H9 (cell line): ENCODE measurements around the gene KRTCAP2. TPM values are rescaled to one million over a fixed set of nuclear protein-coding genes. Genes with fewer than 3 reads are reported as not detected.

Experiments
- DNase-seq: peaks from one replicate; pipeline ENCODE4 v3.0.0-alpha.2; 2017
- H2AFZ ChIP-seq: one replicate; pipeline ENCODE4 v1.6.1; 2013; ENCODE audit warnings: mild to moderate bottlenecking, low read length, control low read depth, moderate library complexity
- H2AK5ac ChIP-seq: 2 replicates; pipeline ENCODE4 v1.6.1; 2013; ENCODE audit warnings: low read length, control low read depth, mixed read lengths; ENCODE audit not compliant: insufficient read length
- H2BK120ac ChIP-seq: one replicate; pipeline ENCODE4 v1.6.1; 2013; ENCODE audit warnings: low read depth, mild to moderate bottlenecking, low read length, control low read depth, inconsistent platforms; ENCODE audit not compliant: poor library complexity, severe bottlenecking
- H2BK12ac ChIP-seq: 2 replicates; pipeline ENCODE4 v1.6.1; 2013; ENCODE audit warnings: low read length, control low read depth, mixed read lengths, low read depth; ENCODE audit not compliant: insufficient read length
- H2BK15ac ChIP-seq: 2 replicates; pipeline ENCODE4 v1.6.1; 2013; ENCODE audit warnings: low read depth, low read length, control low read depth
- H2BK20ac ChIP-seq: one replicate; pipeline ENCODE4 v1.6.1; 2013; ENCODE audit warnings: low read depth, mild to moderate bottlenecking, low read length, control low read depth, inconsistent platforms; ENCODE audit not compliant: poor library complexity, severe bottlenecking
- H2BK5ac ChIP-seq: 2 replicates; pipeline ENCODE4 v1.6.1; 2013; ENCODE audit warnings: low read length, control low read depth, mixed read lengths; ENCODE audit not compliant: insufficient read length
- H3K14ac ChIP-seq: 2 replicates; pipeline ENCODE4 v1.6.1; 2013; ENCODE audit warnings: low read length, control low read depth; ENCODE audit not compliant: insufficient read depth
- H3K18ac ChIP-seq: 2 replicates; pipeline ENCODE4 v1.6.1; 2013; ENCODE audit warnings: low read depth, mild to moderate bottlenecking, mixed read lengths, low read length, control low read depth; ENCODE audit not compliant: insufficient read length
- H3K23ac ChIP-seq: 2 replicates; pipeline ENCODE4 v1.6.1; 2013; ENCODE audit warnings: low read length, control low read depth, mixed read lengths, low read depth; ENCODE audit not compliant: insufficient read length
- H3K23me2 ChIP-seq: 2 replicates; pipeline ENCODE4 v1.6.1; 2013; ENCODE audit warnings: low read depth, mild to moderate bottlenecking, mixed read lengths, low read length, control low read depth; ENCODE audit not compliant: insufficient read length, poor library complexity, severe bottlenecking
- H3K27ac ChIP-seq: 2 replicates; pipeline ENCODE4 v1.5.1; 2013; ENCODE audit warnings: low read length, control low read depth, mixed read lengths, low read depth; ENCODE audit not compliant: insufficient read length
- H3K27me3 ChIP-seq: 2 replicates; pipeline ENCODE4 v1.6.1; 2013; ENCODE audit warnings: low read length, control low read depth, inconsistent platforms; ENCODE audit not compliant: insufficient read depth
- H3K4ac ChIP-seq: 2 replicates; pipeline ENCODE4 v1.6.1; 2013; ENCODE audit warnings: low read depth, mild to moderate bottlenecking, control low read depth, inconsistent platforms, low read length, moderate library complexity
- H3K4me1 ChIP-seq: 2 replicates; pipeline ENCODE4 v1.6.1; 2013; ENCODE audit warnings: low read length, control low read depth, inconsistent platforms; ENCODE audit not compliant: insufficient read depth
- H3K4me2 ChIP-seq: 2 replicates; pipeline ENCODE4 v1.6.1; 2013; ENCODE audit warnings: low read length, control low read depth, mixed read lengths; ENCODE audit not compliant: insufficient read length, insufficient read depth
- H3K56ac ChIP-seq: 2 replicates; pipeline ENCODE4 v1.6.1; 2013; ENCODE audit warnings: low read depth, mild to moderate bottlenecking, mixed read lengths, low read length, control low read depth; ENCODE audit not compliant: insufficient read length
- H3K79me1 ChIP-seq: 2 replicates; pipeline ENCODE4 v1.6.1; 2013; ENCODE audit warnings: low read depth, mild to moderate bottlenecking, moderate library complexity, low read length, control low read depth, inconsistent platforms; ENCODE audit not compliant: insufficient read depth, poor library complexity, severe bottlenecking
- H3K79me2 ChIP-seq: 2 replicates; pipeline ENCODE4 v1.6.1; 2013; ENCODE audit warnings: low read length, control low read depth, inconsistent platforms; ENCODE audit not compliant: insufficient read depth
- H3K9ac ChIP-seq: 2 replicates; pipeline ENCODE4 v1.6.1; 2013; ENCODE audit warnings: low read length, control low read depth, mixed read lengths; ENCODE audit not compliant: insufficient read length; ENCODE audit errors: extremely low read depth
- H3K9me3 ChIP-seq: one replicate; pipeline ENCODE4 v1.6.1; 2013; ENCODE audit warnings: low read depth, low read length, inconsistent platforms; ENCODE audit not compliant: control insufficient read depth
- H3T11ph ChIP-seq: one replicate; pipeline ENCODE4 v1.6.1; 2013; ENCODE audit warnings: mild to moderate bottlenecking, low read length, control low read depth, inconsistent platforms
- H4K20me1 ChIP-seq: one replicate; pipeline ENCODE4 v1.6.1; 2013; ENCODE audit not compliant: control insufficient read depth, insufficient read length, insufficient read depth
- H4K5ac ChIP-seq: 2 replicates; pipeline ENCODE4 v1.6.1; 2013; ENCODE audit warnings: low read depth, mild to moderate bottlenecking, mixed read lengths, low read length, control low read depth; ENCODE audit not compliant: insufficient read length
- H4K8ac ChIP-seq: replicated peaks from 2 replicates; pipeline ENCODE4 v1.6.1; 2013; ENCODE audit warnings: low read length, control low read depth, mixed read lengths, low read depth; ENCODE audit not compliant: insufficient read length
- H4K91ac ChIP-seq: 2 replicates; pipeline ENCODE4 v1.6.1; 2013; ENCODE audit warnings: low read depth, mild to moderate bottlenecking, moderate library complexity, mixed read lengths, low read length, control low read depth; ENCODE audit not compliant: insufficient read length
- H3K27ac Mint-ChIP-seq, 3 experiments: 2 replicates in 2 of 3; 3 replicates in 1 of 3; pipeline ENCODE4 v1.8.0; 2020 to 2021; ENCODE audit warnings: mixed read lengths in 3 of 3, mild to moderate bottlenecking in 1 of 3, moderate library complexity in 1 of 3
- H3K27me3 Mint-ChIP-seq: 2 replicates; pipeline ENCODE4 v1.8.0; 2021; ENCODE audit warnings: low read depth, mild to moderate bottlenecking, moderate library complexity, mixed read lengths
- H3K36me3 Mint-ChIP-seq, 3 experiments: 2 replicates in 2 of 3; 3 replicates in 1 of 3; pipeline ENCODE4 v1.8.0; 2020 to 2021; ENCODE audit warnings: low read depth in 3 of 3, mixed read lengths in 3 of 3; ENCODE audit not compliant: insufficient read depth in 1 of 3
- H3K4me1 Mint-ChIP-seq, 2 experiments: 2 replicates each; pipeline ENCODE4 v1.8.0; 2020; ENCODE audit warnings: mixed read lengths in 2 of 2
- H3K4me3 Mint-ChIP-seq, 2 experiments: 2 replicates in 1 of 2; 3 replicates in 1 of 2; pipeline ENCODE4 v1.8.0; 2020 to 2021; ENCODE audit warnings: mild to moderate bottlenecking in 2 of 2, mixed read lengths in 2 of 2, moderate library complexity in 1 of 2
- H3K9me3 Mint-ChIP-seq, 2 experiments: 2 replicates in 1 of 2; 3 replicates in 1 of 2; pipeline ENCODE4 v1.8.0; 2020; ENCODE audit warnings: mild to moderate bottlenecking in 2 of 2, mixed read lengths in 2 of 2, moderate library complexity in 1 of 2
- CTCF ChIP-seq: fragments of 200-600 bp; sonication (generic); conservative IDR thresholded peaks from 3 replicates; pipeline ENCODE4 v1.8.0; 2021; ENCODE audit warnings: antibody characterized with exemption, mild to moderate bottlenecking
- WGBS: extraction: QIAGEN DNeasy Blood & Tissue Kit; methylation state at CpG from one replicate; pipeline ENCODE4 v1.1.7; 2013; ENCODE audit warnings: missing lambda C conversion rate, low lambda C conversion rate, mixed read lengths; ENCODE audit not compliant: insufficient read length; ENCODE audit errors: extremely low coverage; 5-methylcytosine and 5-hydroxymethylcytosine counted together
- total RNA-seq: library from RNA; stranded (reverse); gene quantifications from 2 replicates; pipeline ENCODE4 v1.2.1, GENCODE V29; 2021

KRTCAP2 gene
- total RNA-seq, 1 experiment from 2014 or later = 149 TPM

- H3T11ph ChIP-seq = no peak overlapping the region
- no peaks in the 10 kb centered on the region for H4K20me1 ChIP-seq
- H3K4me2 ChIP-seq = peak overlapping the region; percentile 89
- Mint-ChIP-seq H3K27ac (peak overlapping the region; percentile 59 to 97 (median 95)), H3K9me3 (no peaks in the 10 kb centered on the region), H3K27me3 (peaks cover 12% of the 10 kb centered on the region), H3K4me1 (peaks cover 30 to 31% of the 10 kb centered on the region in 2 experiments), H3K4me3 (peak overlapping the region; percentile 89 to 92), H3K36me3 (peaks cover 3 to 19% (median 18%) of the 10 kb centered on the region in 3 experiments; a peak in 5 of 7 replicates)
- H3K4me1 ChIP-seq = peaks cover 2% of the 10 kb centered on the region; the same call in 1 of the 2 replicates
- H2AFZ ChIP-seq = no peak overlapping the region
- no peak overlapping the region for H4K91ac ChIP-seq
- no peak overlapping the region for H4K5ac ChIP-seq
- H2BK12ac ChIP-seq = no peak overlapping the region
- no CpG with 5 or more reads among the region's 13 CpGs for WGBS
- no peaks in the 10 kb centered on the region for H3K79me1 ChIP-seq
- H3K27me3 ChIP-seq = no peaks in the 10 kb centered on the region
- no peak overlapping the region for H2BK15ac ChIP-seq
- H3K9me3 ChIP-seq = no peaks in the 10 kb centered on the region
- peak overlapping the region; percentile 77 for H3K9ac ChIP-seq
- no peaks in the 10 kb centered on the region for H3K79me2 ChIP-seq
- H3K56ac ChIP-seq = no peak overlapping the region
- H4K8ac ChIP-seq = no peak overlapping the region
- H2BK120ac ChIP-seq = no peak overlapping the region
- no peak for TF ChIP-seq CTCF
- H3K14ac ChIP-seq = peak overlapping the region; percentile 97
- no peak overlapping the region for H3K27ac ChIP-seq
- H3K4ac ChIP-seq = no peak overlapping the region
- no peak for DNase-seq
- H3K18ac ChIP-seq = peak overlapping the region; percentile 94
- H2BK5ac ChIP-seq = no peak overlapping the region
- H2AK5ac ChIP-seq = no peak overlapping the region
- no peak overlapping the region for H2BK20ac ChIP-seq
- no peak overlapping the region for H3K23ac ChIP-seq
- H3K23me2 ChIP-seq = peaks cover 6% of the 10 kb centered on the region
Measured at GRCh38 chr1:155209312-155209721, 36.2 kb upstream of the KRTCAP2 start.
